Keratinocyte (primary cell): ENCODE results near the gene XPOT. TPM values are rescaled to one million over a fixed set of nuclear protein-coding genes. Genes with fewer than 3 reads are reported as not detected.

Source experiments
- DNase-seq: peaks from one replicate; pipeline ENCODE4 v3.0.0-alpha.2; 2011; ENCODE audit warnings: low read depth, missing footprints, low spot score
- FAIRE-seq: peaks from 2 replicates; lab custom pipeline; 2011; peaks lifted over from hg19 to GRCh38; lab: Jason Lieb, UNC
- H2AFZ ChIP-seq: 2 replicates; pipeline ENCODE4 v1.6.0; 2012; ENCODE audit warnings: low read length, control low read depth, inconsistent platforms; ENCODE audit not compliant: control insufficient read depth
- H3K27ac ChIP-seq: 2 replicates; pipeline ENCODE4 v1.5.1; 2011; ENCODE audit warnings: low read length; ENCODE audit not compliant: control insufficient read depth, insufficient read depth
- H3K27me3 ChIP-seq: 3 replicates; pipeline ENCODE4 v1.6.0; 2011; ENCODE audit warnings: low read length; ENCODE audit not compliant: control insufficient read depth, insufficient read depth; ENCODE audit errors: extremely low read depth
- H3K36me3 ChIP-seq, 2 experiments: 2 replicates in 1 of 2; 3 replicates in 1 of 2; pipeline ENCODE4 v1.5.1; 2011; ENCODE audit warnings: low read length in 2 of 2, mild to moderate bottlenecking in 1 of 2; ENCODE audit not compliant: control insufficient read depth in 2 of 2, insufficient read depth in 2 of 2; ENCODE audit errors: extremely low read depth in 1 of 2
- H3K4me1 ChIP-seq: 3 replicates; pipeline ENCODE4 v1.5.1; 2011; ENCODE audit warnings: low read length; ENCODE audit not compliant: control insufficient read depth, insufficient read depth; ENCODE audit errors: extremely low read depth
- H3K4me2 ChIP-seq: 3 replicates; pipeline ENCODE4 v1.6.0; 2011; ENCODE audit warnings: low read depth, low read length; ENCODE audit not compliant: control insufficient read depth, insufficient read depth; ENCODE audit errors: extremely low read depth
- H3K4me3 ChIP-seq, 3 experiments: fragments of 200-600 bp in 1 of 3; sonication (generic) in 1 of 3; 2 replicates in 2 of 3; 3 replicates in 1 of 3; pipeline ENCODE4 v1.5.1; 2011 to 2016; ENCODE audit warnings: low read length in 3 of 3, mild to moderate bottlenecking in 3 of 3, control low read depth in 2 of 3, inconsistent platforms in 1 of 3, low read depth in 1 of 3, mixed read lengths in 1 of 3, mixed run types in 1 of 3, moderate library complexity in 1 of 3; ENCODE audit not compliant: control insufficient read depth in 2 of 3, insufficient read depth in 2 of 3; ENCODE audit errors: extremely low read depth in 1 of 3
- H3K79me2 ChIP-seq: 2 replicates; pipeline ENCODE4 v1.6.0; 2012; ENCODE audit warnings: low read length; ENCODE audit not compliant: control insufficient read depth, insufficient read depth
- H3K9ac ChIP-seq: 3 replicates; pipeline ENCODE4 v1.6.0; 2011; ENCODE audit warnings: low read length; ENCODE audit not compliant: control insufficient read depth, insufficient read depth; ENCODE audit errors: extremely low read depth
- H3K9me1 ChIP-seq: 3 replicates; pipeline ENCODE4 v1.6.0; 2011; ENCODE audit warnings: low read length; ENCODE audit not compliant: control insufficient read depth, insufficient read depth; ENCODE audit errors: extremely low read depth
- H3K9me3 ChIP-seq: 2 replicates; pipeline ENCODE4 v1.5.1; 2012; ENCODE audit warnings: low read depth, low read length; ENCODE audit not compliant: control insufficient read depth
- H4K20me1 ChIP-seq: 3 replicates; pipeline ENCODE4 v1.6.0; 2011; ENCODE audit warnings: low read length; ENCODE audit not compliant: control insufficient read depth, insufficient read depth; ENCODE audit errors: extremely low read depth
- EZH2 ChIP-seq: IDR thresholded peaks from one replicate; pipeline ENCODE4 v1.6.1; 2012; ENCODE audit warnings: inconsistent platforms, mild to moderate bottlenecking, low read length, moderate library complexity
- dilution Hi-C: fragments of 300-500 bp; cut with MboI; formaldehyde crosslinking; loops from one replicate; pipeline ENCODE4 v1.7.0; 2020; ENCODE audit warnings: low sequenced_read_pairs; ENCODE audit not compliant: extremely low pct_ligation_motif_present
- polyA plus RNA-seq, 5 experiments: library from polyadenylated mRNA; depleted of rRNA in 3 of 5; stranded (reverse) in 3 of 5; stranded (forward) in 1 of 5; unstranded in 1 of 5; fragments of >200 nt; gene quantifications; 1 replicate in 1 of 5; 2 replicates in 3 of 5; 3 replicates in 1 of 5; pipeline versions ENCODE4 v1.2.1 to v1.2.3, GENCODE V29; 2011 to 2012; ENCODE audit warnings: missing spikeins in 2 of 5, low read depth in 1 of 5, low replicate concordance in 1 of 5
- TF ChIP-seq, protein P1 (sequence below), 3 experiments: IDR thresholded peaks in 1 of 3; conservative IDR thresholded peaks in 1 of 3; optimal IDR thresholded peaks in 1 of 3; 2 replicates in 2 of 3; 3 replicates in 1 of 3; pipeline versions ENCODE3 to v1.5.1; 2011; ENCODE audit warnings: low read length in 3 of 3, mild to moderate bottlenecking in 3 of 3, moderate library complexity in 2 of 3, control low read depth in 1 of 3, inconsistent platforms in 1 of 3; ENCODE audit not compliant: insufficient read depth in 2 of 3; ENCODE audit errors: extremely low read depth in 1 of 3

The XPOT gene
- polyA plus RNA-seq, 1 donor (not counting 4 experiments of a cell fraction or from before 2014, with no cell fraction given), result 93.8 TPM

DNA sequence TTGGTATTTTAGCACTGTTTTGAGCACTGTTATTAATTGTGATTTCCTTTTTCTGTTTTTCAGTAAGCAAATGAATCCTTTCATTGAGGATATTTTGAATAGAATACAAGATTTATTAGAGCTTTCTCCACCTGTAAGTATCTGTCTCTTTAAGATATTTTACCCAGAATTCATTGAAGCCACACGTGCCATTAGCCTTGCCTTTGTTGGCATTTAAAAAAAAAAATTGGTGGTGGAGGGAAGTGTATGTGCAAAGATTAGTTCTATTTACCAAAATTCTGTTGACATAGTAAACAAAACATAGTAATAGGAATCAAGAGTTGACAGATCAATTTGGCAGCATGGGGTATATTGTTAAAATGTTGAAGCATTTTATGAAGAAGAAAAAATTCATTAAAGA is 23.8 kb downstream of the XPOT start:
- peaks cover 18 to 48% of the 10 kb centered on the region in 2 experiments for H3K36me3 ChIP-seq
- no peak overlapping the region for H3K27ac ChIP-seq
- no peak overlapping the region for H3K4me2 ChIP-seq
- no peaks in the 10 kb centered on the region for H3K9me1 ChIP-seq
- H4K20me1 ChIP-seq, result no peaks in the 10 kb centered on the region
- H3K9ac ChIP-seq, result no peak overlapping the region
- DNase-seq, result no peak
- no peaks in the 10 kb centered on the region for H3K4me1 ChIP-seq
- no peak for TF ChIP-seq EZH2
- TF ChIP-seq, protein P1, sequence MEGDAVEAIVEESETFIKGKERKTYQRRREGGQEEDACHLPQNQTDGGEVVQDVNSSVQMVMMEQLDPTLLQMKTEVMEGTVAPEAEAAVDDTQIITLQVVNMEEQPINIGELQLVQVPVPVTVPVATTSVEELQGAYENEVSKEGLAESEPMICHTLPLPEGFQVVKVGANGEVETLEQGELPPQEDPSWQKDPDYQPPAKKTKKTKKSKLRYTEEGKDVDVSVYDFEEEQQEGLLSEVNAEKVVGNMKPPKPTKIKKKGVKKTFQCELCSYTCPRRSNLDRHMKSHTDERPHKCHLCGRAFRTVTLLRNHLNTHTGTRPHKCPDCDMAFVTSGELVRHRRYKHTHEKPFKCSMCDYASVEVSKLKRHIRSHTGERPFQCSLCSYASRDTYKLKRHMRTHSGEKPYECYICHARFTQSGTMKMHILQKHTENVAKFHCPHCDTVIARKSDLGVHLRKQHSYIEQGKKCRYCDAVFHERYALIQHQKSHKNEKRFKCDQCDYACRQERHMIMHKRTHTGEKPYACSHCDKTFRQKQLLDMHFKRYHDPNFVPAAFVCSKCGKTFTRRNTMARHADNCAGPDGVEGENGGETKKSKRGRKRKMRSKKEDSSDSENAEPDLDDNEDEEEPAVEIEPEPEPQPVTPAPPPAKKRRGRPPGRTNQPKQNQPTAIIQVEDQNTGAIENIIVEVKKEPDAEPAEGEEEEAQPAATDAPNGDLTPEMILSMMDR (optimal IDR thresholded peaks at IDR 0.05 in 1 of 3, IDR thresholded peaks at IDR 0.05 in 1 of 3, conservative IDR thresholded peaks at IDR 0.05 in 1 of 3; ENCODE audit: extremely low read depth in 1 of 3, insufficient read depth in 2 of 3, low read length in 3 of 3), result no peak
- FAIRE-seq, result no peak
- H3K9me3 ChIP-seq, result no peaks in the 10 kb centered on the region
- no peaks in the 10 kb centered on the region for H3K27me3 ChIP-seq
- no peak overlapping the region for H3K4me3 ChIP-seq
- dilution Hi-C loops, result no loop called here
- H2AFZ ChIP-seq, result no peak overlapping the region
- H3K79me2 ChIP-seq, result no peaks in the 10 kb centered on the region

DNA sequence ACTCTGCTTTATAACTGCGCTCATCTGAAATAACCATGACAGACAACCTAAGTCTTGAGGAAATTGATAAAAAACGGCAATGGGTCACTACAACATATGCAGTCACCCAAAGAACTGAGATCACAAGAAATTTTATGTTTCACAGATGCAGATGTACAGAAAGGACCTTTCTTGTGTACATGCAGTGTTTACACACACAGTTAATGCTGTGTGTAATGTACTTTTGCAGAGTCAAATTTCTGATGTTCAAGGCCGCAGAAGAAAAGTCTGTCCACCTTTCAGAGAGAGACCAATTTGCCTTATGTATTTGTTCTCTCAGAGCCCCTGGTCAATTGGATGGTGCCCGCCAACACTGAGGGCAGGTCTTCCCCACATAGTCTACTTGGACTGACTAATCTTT is 24.8 kb downstream of the XPOT start:
- Histone ChIP-seq H4K20me1 (no peaks in the 10 kb centered on the region), H3K4me2 (no peak overlapping the region), H3K9me1 (no peaks in the 10 kb centered on the region), H3K9me3 (no peaks in the 10 kb centered on the region), H2AFZ (no peak overlapping the region), H3K79me2 (no peaks in the 10 kb centered on the region), H3K9ac (no peak overlapping the region), H3K27me3 (no peaks in the 10 kb centered on the region), H3K4me3 (no peak overlapping the region), H3K36me3 (peaks cover 22 to 49% of the 10 kb centered on the region in 2 experiments), H3K4me1 (no peaks in the 10 kb centered on the region), H3K27ac (no peak overlapping the region)
- no peak for DNase-seq
- no peak for FAIRE-seq
- TF ChIP-seq, protein P1 (optimal IDR thresholded peaks at IDR 0.05 in 1 of 3, IDR thresholded peaks at IDR 0.05 in 1 of 3, conservative IDR thresholded peaks at IDR 0.05 in 1 of 3; ENCODE audit: extremely low read depth in 1 of 3, insufficient read depth in 2 of 3, low read length in 3 of 3), result no peak
- no peak for TF ChIP-seq EZH2
- dilution Hi-C loops, result no loop called here
